GM18502 (cell line): ENCODE results near the gene CUL3.
"Not testable (repeated sequence)": the region's sequence is repeated elsewhere in the genome, so short reads cannot be mapped to it uniquely, and the experiment has no call there.

Experiments
- ATAC-seq: cut with Tn5 transposase; IDR thresholded peaks from one replicate; pipeline ENCODE4 v1.9.1; 2021; ENCODE audit warnings: mild to moderate bottlenecking; ENCODE audit not compliant: unreplicated experiment, poor library complexity

The CUL3 gene

GRCh38 chr2:224492531-224492930, 92.6 kb downstream of the CUL3 start:
- no peak for ATAC-seq

GRCh38 chr2:224487940-224488339, 97.2 kb downstream of the CUL3 start:
- not testable (repeated sequence) for ATAC-seq

GRCh38 chr2:224485081-224486014, 99.8 kb downstream of the CUL3 start:
- not testable (repeated sequence) for ATAC-seq

GRCh38 chr2:224479826-224480225, 105.3 kb downstream of the CUL3 start:
- no peak for ATAC-seq

DNA sequence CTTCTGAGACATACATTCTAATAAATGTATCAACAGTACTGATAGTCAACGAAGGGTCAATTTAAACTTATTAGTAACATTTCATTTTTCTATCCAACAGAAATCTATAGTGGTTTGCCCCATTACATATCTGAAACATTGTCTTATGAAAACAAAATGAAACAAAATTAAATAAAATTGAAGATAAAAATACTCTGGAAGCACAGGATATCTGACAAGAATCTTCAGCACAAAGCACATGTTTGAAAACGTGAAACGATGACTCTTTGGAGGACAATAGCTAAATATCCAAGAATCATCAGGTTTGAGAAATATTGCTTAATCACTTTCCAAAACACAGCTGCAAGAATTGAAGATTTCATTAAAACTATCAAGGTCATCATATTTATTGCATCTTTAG, 112.3 kb downstream of the CUL3 start:
- no peak for ATAC-seq

DNA sequence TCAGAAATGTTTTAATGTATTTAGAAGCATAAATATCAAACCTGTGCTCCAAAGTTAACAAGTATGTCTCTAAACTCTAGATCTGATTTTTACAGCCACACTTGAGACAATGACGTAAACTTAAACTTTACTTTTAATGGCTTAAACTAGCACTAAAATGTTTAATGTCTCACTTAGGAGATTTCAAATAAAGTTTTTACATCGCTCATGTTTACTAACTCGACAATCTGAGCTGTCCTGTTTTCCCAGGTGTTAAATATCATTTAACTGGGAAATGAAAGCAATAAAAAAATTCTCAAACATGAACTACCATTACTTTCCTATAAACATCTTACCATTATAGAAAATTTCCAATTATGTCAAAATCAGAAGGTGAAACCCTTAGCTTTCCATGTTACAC, 113.0 kb downstream of the CUL3 start:
- ATAC-seq, result no peak

DNA sequence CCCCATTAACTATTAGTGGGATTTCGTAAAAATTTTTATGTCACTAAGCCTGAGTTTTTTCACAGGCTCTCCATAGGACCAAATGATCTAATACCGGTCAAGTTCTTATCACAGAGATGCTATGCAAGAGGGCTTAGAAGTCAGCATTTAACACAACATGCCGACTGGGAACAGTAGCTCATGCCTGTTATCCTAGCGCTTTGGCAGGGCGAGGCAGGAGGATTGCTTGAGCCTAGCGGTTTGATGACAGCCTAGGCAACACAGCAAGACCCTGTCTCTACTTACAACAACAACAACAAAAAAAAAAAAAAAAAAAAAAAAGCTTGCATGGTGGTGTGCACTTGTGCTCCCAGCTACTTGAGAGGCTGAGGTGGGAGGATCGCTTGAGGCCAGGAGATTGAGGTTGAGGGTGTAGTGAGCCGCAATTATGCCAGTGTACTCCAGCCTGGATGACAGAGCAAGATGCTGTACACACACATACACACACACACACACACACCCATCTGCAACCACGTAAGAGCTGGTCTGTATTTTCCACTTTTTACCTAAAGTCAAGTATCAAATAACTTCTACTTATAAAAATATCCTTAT, 115.7 kb downstream of the CUL3 start:
- ATAC-seq, result no peak

- no peak for ATAC-seq
Measured at GRCh38 chr2:224466304-224466895, 118.8 kb downstream of the CUL3 start.

GRCh38 chr2:224461391-224461790, 123.8 kb downstream of the CUL3 start:
- no peak for ATAC-seq

- no peak for ATAC-seq
Measured at GRCh38 chr2:224457408-224458096, 127.6 kb downstream of the CUL3 start.

- ATAC-seq, result no peak
Measured at GRCh38 chr2:224453892-224454291, 131.3 kb downstream of the CUL3 start.

- peak; percentile 60 for ATAC-seq
Measured at GRCh38 chr2:224449212-224450147, 135.7 kb downstream of the CUL3 start.

GRCh38 chr2:224448236-224448635, 136.9 kb downstream of the CUL3 start:
- ATAC-seq, result no peak

- no peak for ATAC-seq
Measured at GRCh38 chr2:224444783-224445182, 140.4 kb downstream of the CUL3 start.

DNA sequence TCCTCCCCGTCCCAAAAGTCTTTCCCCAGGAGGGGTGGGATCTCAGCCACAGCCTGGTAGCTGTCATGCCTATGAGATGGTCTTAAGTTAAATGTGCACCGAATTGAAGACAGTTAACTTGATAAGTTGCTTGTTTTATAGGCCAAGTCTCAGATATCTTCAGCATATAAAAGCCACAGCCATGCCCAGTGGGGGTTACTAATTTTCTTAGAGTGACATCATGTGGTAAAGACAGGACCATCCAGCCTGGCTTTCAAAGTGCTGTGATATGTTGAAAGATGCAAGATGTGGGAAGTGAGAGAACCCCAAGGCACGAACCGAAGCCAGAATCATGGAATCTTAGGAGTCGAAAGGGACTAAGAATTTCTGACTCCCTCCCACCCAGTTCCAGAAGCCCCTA, 141.1 kb downstream of the CUL3 start:
- ATAC-seq, result no peak

DNA sequence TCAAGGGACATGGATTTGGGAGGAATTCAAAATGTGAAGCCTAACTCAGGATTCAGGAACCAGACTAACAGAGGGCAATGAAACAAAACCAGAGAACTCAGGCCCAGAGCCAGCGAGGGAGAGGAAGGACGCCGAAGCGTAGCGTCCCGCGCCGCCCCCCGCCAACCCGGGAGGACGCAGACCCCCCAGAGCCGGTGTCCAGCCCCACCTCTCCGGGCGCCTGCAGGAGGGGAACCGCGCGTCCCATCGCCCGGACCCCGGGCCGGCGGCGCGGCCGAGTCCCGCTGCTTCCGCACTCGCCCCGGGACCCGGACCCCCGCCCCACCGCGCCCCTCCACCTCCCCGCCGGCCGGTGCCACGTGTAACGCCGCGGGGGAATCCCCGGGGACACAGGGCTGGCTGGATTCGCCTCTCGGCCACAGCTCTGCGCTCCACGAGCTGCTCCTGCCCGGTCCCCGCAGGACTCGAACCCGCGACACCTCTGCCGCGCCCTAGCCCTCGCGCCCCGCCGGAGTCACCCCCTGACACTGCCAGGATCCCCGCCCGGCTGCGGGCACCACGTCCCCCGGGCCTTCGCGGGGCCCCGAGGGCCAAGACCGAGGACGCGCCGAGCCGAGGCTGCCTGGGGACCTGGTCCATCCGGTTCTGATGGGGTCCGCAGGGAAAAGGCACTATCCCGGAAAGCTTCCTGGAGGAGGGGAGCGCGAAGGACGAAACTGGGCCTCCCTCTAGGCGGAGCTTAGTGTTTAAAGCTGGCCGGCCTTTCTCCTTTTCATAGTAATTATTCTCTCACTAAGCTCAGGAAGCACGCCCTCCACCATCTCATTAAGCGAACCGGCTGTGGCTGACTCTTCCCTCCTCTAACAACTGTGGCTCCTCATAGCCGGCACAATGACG, 142.8 kb downstream of the CUL3 start:
- peak; percentile 63 for ATAC-seq

- no peak for ATAC-seq
Measured at GRCh38 chr2:224440988-224441387, 144.2 kb downstream of the CUL3 start.

- ATAC-seq, result no peak
Measured at GRCh38 chr2:224438726-224439125, 146.4 kb downstream of the CUL3 start.

GRCh38 chr2:224436634-224437033, 148.5 kb downstream of the CUL3 start:
- no peak for ATAC-seq
